Superior temporal gyrus (tissue), 1 donor: ENCODE measurements around the gene COL6A3.

ENCODE experiments used
- DNase-seq: peaks from one replicate; pipeline ENCODE4 v3.0.0-alpha.2; 2016; ENCODE audit errors: extremely low spot score

COL6A3 gene

DNA sequence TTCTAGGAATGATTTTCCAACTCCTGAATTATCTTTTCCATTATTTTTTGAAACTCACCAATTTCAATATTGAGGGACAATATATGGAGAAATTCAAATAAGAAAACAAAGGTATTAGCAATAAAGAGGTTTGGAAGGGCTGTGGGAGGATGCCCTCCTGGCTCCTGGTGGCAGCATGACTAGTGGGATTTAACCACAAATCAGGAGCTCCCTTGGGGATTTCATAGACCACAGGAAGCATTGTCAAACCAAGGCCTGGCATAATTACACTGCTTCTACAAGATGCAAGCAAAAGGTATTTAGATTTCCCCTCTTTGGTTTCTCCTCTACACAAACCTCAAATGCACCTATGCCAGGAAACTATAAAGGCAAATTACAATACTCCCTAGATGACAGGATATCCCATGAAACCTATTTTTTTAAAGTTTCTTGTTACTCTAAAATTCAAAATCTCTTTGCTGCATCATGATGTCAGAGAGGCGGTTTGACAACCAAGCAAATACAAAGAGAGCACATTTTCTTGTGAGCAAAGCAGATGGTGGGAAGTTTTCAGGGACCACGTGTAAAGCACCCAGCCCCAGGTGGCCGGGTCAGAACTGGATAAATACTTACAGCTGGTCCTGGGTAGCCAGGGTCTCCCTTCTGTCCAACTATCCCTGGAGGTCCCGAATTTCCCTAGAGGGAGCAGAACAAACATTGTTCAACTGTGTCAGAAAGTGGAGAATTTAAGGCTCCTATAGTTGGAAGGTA is 67.9 kb downstream of the COL6A3 start:
- no peak for DNase-seq

DNA sequence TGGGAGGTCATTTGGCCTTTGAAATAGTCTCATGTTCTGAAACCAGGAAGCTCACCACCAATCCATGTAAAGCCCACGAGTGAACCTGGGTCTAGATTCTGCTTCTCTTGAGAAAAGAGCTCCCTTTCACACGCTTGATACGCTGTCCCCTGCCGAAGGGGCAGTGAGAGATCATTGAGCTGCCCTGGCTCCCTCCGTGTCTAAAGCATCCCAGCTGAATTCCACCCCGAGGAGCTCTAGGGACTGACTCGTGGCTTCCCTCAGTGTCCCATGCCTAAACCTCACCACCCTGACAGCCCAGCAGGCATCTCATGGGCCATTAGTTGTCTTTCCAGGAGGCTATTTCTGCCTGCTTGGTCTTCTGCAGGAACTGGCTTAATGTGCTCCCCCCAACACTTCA is 68.6 kb downstream of the COL6A3 start:
- DNase-seq, result no peak

- no peak for DNase-seq
Measured at GRCh38 chr2:237344942-237345341, 69.0 kb downstream of the COL6A3 start.

DNA sequence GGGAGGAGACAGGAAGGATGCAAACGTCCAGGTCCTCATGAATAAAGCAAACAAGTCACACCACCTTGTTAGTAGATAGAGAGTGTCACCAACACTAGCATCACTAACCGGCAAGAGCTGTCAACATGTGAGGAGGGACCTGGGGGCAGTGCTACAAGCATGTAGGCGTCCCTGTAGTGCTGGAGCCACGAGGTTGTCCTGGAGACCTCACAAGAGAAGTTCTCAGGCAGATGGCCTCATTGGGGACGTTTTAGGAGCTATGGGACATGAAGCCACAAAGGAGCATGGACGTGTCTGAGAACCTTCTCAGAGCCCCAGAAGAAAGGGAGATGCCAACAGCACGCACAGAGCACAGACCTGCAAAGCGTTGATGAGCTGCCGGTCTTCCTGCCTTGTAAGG is 70.0 kb downstream of the COL6A3 start:
- DNase-seq, result no peak

DNA sequence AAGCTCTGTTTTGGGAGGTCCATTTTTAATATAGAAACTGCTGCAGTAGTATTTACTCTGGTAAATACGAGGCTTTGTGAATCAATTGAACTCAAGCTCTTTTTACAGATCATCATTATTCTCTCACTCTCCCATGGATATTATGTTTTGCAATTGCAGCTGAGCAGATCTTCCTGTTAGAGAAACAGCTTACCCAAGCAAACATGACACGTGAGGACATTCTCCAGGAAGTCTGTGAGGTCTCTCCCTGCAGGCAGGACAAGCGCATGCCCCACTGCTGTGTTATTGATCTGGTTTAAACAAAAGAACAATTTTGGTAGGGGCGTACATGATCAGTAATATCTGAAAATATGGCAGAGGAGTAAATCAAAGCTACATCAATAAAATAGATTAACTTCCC is 72.1 kb downstream of the COL6A3 start:
- DNase-seq, result no peak

DNA sequence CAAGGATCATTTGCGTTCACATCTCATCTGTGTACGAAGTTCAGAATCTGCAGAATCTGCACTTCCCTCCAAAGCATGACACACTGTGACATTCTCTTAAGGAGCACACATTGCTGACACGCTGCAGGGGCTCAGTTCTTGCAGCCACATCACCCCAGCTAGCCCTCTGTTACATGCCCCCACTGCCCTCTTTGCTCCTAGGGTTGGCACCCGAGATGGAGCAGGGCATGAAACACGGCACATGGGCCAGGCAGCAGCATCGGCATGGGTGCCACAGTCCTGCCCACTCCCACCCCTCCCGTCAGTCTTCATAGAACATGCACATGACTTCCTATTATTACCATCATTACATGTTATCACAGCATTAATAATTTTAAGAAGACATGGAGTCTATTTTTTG is 76.4 kb downstream of the COL6A3 start:
- DNase-seq, result no peak

DNA sequence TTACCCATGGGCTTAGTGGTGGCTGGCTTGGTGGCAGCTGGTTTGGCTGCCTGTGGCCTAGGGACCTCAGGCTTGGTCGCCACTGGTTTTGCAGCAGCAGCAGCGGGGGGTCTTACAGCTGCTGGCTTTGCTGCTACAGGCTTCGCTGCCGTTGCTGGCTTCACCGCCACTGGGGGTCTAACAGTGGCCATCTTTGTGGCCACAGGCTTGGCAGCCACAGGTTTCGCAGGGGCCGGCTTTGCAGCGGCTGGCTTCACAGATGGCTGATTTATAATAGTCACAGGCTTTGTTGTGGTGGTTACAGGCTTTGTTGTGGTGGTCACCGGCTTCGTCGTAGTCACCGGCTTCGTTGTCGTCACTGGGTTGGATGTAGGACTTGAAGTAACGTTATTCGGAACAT is 77.8 kb downstream of the COL6A3 start:
- no peak for DNase-seq

DNA sequence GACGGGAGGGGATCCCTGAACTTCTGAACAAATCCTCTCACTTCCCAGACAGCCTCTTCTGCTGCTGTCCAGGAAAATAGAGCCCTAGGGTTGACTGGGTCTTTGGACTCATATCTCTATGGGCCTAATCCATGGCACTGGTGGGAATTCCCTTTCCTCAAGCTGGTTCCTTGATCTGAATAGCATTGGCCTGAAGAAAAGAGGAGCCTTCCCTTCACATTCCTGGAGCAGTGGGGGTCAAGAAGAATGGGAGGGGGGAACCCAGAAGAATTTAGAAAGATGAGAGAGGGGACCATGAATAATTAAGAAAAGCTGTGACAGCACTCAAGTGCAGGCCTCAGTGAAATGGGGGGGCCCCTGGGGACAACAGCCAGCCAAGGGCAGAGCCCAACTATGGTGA is 80.2 kb downstream of the COL6A3 start:
- DNase-seq, result no peak

DNA sequence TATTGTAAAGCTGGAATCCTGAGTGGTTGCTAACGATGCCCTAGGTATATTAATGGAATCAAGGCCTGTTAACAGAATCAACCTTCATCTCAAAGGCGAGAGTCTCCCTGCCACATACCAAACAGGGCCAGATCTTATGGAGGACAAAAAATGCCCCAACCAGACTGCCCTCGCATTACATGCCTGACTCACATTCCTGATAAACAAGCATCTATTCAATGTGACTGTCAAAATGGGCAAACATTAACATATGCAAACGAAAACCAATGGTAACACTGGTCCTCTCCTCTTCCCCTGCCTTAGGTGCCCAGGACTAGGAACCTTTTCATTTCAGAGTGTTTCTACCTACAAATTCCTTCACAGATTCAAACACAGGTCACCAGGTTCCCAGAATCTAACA is 83.4 kb downstream of the COL6A3 start:
- no peak for DNase-seq

- no peak for DNase-seq
Measured at GRCh38 chr2:237327175-237327950, 86.6 kb downstream of the COL6A3 start.

- no peak for DNase-seq
Measured at GRCh38 chr2:237326266-237327171, 87.4 kb downstream of the COL6A3 start.

DNA sequence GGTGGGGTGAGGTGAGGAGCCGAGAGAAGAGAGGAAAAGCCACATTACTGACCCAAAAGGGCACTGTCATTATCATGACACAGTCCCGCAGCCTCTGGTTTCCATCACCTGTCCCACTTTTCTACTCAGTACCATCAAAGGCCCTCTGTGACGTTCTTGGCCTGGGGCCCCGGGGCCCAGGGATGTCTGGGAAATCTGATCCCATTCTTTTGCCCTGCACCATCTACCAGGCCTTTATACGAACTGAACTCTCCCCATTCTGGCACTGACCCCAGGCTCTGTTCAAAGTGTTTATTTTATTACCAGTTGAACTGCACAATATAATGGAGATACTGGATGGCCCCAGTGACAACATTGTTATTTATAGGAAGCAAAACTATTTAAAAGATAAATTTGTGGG is 89.1 kb downstream of the COL6A3 start:
- DNase-seq, result no peak

DNA sequence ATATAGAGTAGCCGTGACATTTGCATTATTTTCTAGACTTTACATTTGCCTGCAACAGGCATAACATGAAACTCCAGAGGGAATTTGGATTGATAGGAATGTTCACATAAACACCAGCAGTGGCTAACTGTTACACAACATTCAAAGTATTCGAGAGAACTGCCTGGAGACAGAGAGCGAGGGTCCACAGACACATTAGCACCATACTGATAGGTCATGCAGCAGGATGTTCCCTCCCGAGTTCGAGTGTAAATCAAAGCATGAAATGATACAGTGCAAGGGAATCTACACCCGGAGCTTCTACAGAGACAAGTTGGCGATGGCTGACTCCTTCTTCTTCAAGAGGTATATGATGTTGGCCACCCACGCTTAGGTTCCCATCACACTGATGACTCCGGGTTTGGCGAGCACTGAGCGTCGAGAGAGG is 89.5 kb downstream of the COL6A3 start:
- DNase-seq, result no peak

- DNase-seq, result no peak
Measured at GRCh38 chr2:237323656-237324055, 90.3 kb downstream of the COL6A3 start.

- DNase-seq, result no peak
Measured at GRCh38 chr2:237322564-237322963, 91.4 kb downstream of the COL6A3 start.

GRCh38 chr2:237321746-237322145 is 92.2 kb downstream of the COL6A3 start:
- no peak for DNase-seq

DNA sequence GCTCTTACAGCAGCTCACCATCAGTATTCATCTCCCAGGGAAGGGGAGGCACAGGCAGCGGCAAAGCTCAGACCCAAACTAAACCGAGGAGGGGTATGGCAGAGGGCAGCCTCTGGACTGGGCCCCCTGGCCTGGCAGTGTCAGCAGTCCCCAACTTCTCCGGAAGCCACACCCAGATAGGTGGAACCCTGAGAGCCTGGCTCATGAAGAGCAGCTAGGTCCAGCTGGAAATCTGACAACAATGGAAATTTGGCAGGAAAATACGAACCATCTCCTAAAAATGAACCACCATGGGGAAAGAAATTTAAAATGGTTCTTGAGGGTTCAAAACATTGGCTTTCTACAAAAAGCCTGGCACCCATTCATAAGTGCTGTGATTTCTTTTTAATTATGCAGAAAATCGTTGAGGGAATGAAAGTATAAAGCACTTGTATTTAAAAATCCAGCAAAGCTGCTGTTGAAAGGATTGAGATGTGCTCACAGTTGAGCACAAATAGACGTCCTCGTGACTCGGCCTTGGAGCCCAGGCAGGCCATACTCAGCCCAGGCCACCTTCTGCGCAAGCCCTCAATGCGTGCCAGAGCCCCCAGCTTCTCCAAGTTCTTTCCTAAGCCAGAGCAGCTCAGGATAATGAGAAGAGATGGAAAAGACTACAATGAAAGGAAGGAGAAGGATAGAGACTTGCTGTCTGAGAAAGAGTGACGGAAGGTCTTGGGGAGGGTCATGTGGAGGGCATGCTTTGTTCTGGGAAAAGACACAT is 93.0 kb downstream of the COL6A3 start:
- DNase-seq, result no peak

GRCh38 chr2:237319887-237320286 is 94.1 kb downstream of the COL6A3 start:
- DNase-seq, result no peak

- DNase-seq, result no peak
Measured at GRCh38 chr2:237319086-237319820, 94.7 kb downstream of the COL6A3 start.

- DNase-seq, result no peak
Measured at GRCh38 chr2:237316339-237316738, 97.6 kb downstream of the COL6A3 start.

- DNase-seq, result no peak
Measured at GRCh38 chr2:237315829-237316225, 98.1 kb downstream of the COL6A3 start.
